OCI-LY3 (cell line): Measurements from ENCODE around the gene EBP.

Source experiments
- H2AFZ ChIP-seq: fragments of 200-600, 300-600 bp; shearing (Covaris generic); 2 replicates; pipeline ENCODE4 v1.6.0; 2014; ENCODE audit warnings: antibody characterized with exemption, low read depth, low read length
- H3K27ac ChIP-seq: fragments of 200-600, 300-600 bp; sonication (generic); 2 replicates; pipeline ENCODE4 v1.5.1; 2014; ENCODE audit warnings: mild to moderate bottlenecking, low read length, moderate library complexity, mixed read lengths
- H3K27me3 ChIP-seq: fragments of 200-600, 300-600 bp; sonication (generic); 2 replicates; pipeline ENCODE4 v1.6.1; 2014; ENCODE audit warnings: low read depth, low read length, mixed read lengths
- H3K36me3 ChIP-seq: fragments of 200-600, 300-600 bp; sonication (generic); replicated peaks from 2 replicates; pipeline ENCODE3; 2014; ENCODE audit warnings: low read depth, low read length, mixed read lengths
- H3K4me1 ChIP-seq: fragments of 300-600, 200-600 bp; sonication (generic); 2 replicates; pipeline ENCODE4 v1.6.1; 2014; ENCODE audit warnings: low read length, mixed read lengths
- H3K4me2 ChIP-seq: fragments of 200-600, 300-600 bp; sonication (generic); 2 replicates; pipeline ENCODE4 v1.6.1; 2014; ENCODE audit warnings: low read length, mixed read lengths
- H3K4me3 ChIP-seq: fragments of 300-600, 200-600 bp; sonication (generic); 2 replicates; pipeline ENCODE4 v1.5.1; 2014; ENCODE audit warnings: antibody characterized with exemption, mild to moderate bottlenecking, low read length, moderate library complexity
- H3K79me2 ChIP-seq: fragments of 300-600, 200-600 bp; shearing (Covaris generic); 2 replicates; pipeline ENCODE4 v1.6.1; 2014; ENCODE audit warnings: mild to moderate bottlenecking, low read length, mixed read lengths
- H3K9ac ChIP-seq: fragments of 300-600, 200-600 bp; shearing (Covaris generic); 2 replicates; pipeline ENCODE4 v1.6.0; 2014; ENCODE audit warnings: mild to moderate bottlenecking, low read length, moderate library complexity
- H3K9me3 ChIP-seq: fragments of 200-600, 300-600 bp; shearing (Covaris generic); 2 replicates; pipeline ENCODE4 v1.6.1; 2014; ENCODE audit warnings: low read length, mixed read lengths; ENCODE audit not compliant: insufficient read depth
- H4K20me1 ChIP-seq: fragments of 200-600, 300-600 bp; sonication (generic); 2 replicates; pipeline ENCODE4 v1.6.1; 2016; ENCODE audit warnings: low read length, mixed read lengths; ENCODE audit not compliant: insufficient read depth
- EZH2phosphoT487 ChIP-seq: fragments of 200-600 bp; shearing (Covaris generic); IDR thresholded peaks from 2 replicates; pipeline ENCODE4 v1.6.1; 2018; ENCODE audit warnings: antibody characterized with exemption, mixed run types, low read depth
- TF ChIP-seq, protein P1 (sequence below): fragments of 200-600, 300-600 bp; sonication (generic); IDR thresholded peaks from 2 replicates; pipeline ENCODE4 v1.5.1; 2014; ENCODE audit warnings: antibody characterized with exemption, low read length, low read depth

Gene EBP

DNA sequence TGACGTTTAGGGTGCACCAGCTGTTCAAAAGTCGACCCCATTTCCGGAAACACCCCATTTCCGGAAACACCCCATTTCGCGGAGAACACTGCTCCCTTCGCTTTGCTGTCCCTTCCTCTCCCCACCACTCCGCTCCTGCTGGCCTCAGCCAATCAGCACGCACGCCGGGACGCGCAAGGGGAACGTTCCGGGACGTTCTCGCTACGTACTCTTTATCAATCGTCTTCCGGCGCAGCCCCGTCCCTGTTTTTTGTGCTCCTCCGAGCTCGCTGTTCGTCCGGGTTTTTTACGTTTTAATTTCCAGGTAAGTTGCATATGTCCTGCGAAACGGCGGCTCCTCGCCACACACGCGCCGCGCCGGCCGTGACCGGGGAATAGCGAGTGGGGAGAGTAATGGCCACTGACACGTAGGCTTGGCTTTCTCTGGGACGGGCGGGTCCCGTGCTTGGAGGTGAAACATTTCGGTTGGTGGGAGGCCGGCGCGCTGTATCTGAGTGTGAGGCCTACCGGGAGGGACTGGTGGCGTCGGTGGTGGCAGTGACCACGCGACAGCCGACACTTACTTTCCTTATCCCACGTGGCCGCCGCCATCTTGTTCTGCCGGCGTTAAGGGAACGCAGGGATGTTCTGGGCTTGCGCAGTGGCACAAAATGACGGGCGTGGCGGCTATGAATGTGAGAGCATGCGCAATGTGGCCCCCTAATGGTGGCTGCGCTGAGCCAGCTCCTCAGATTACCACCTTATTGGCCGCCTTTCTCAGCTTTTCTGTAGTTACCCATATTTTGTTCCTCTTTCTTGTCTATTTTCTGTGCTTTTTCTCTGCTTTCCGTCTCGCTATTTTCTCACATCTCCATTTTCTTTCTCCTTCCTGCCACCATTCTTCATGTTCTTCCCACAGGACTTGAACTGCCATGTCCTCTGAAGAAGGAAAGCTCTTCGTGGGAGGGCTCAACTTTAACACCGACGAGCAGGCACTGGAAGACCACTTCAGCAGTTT is 53.0 kb downstream of the EBP start, which contains the start of gene RBM3:
RBM3 (plus strand) TSS at position 215 of the 997 bp plus-strand sequence; CDS start at position 912, 697 bp downstream.
- H3K9me3 ChIP-seq, result no peaks in the 10 kb centered on the region
- peaks cover 44% of the 10 kb centered on the region for H3K36me3 ChIP-seq
- H3K79me2 ChIP-seq, result peaks cover 25% of the 10 kb centered on the region
- no peaks in the 10 kb centered on the region for H3K27me3 ChIP-seq
- peak within 1 kb of the TSS; percentile 83 for H3K4me2 ChIP-seq
- peaks cover 30% of the 10 kb centered on the region for H3K4me1 ChIP-seq
- H3K9ac ChIP-seq, result peak within 1 kb of the TSS; percentile 100
- H4K20me1 ChIP-seq, result no peaks in the 10 kb centered on the region; the same call in 1 of the 2 replicates
- TF ChIP-seq, protein P1, sequence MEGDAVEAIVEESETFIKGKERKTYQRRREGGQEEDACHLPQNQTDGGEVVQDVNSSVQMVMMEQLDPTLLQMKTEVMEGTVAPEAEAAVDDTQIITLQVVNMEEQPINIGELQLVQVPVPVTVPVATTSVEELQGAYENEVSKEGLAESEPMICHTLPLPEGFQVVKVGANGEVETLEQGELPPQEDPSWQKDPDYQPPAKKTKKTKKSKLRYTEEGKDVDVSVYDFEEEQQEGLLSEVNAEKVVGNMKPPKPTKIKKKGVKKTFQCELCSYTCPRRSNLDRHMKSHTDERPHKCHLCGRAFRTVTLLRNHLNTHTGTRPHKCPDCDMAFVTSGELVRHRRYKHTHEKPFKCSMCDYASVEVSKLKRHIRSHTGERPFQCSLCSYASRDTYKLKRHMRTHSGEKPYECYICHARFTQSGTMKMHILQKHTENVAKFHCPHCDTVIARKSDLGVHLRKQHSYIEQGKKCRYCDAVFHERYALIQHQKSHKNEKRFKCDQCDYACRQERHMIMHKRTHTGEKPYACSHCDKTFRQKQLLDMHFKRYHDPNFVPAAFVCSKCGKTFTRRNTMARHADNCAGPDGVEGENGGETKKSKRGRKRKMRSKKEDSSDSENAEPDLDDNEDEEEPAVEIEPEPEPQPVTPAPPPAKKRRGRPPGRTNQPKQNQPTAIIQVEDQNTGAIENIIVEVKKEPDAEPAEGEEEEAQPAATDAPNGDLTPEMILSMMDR, result peak; percentile 36
- no peak for TF ChIP-seq EZH2phosphoT487
- H2AFZ ChIP-seq, result peak within 1 kb of the TSS; percentile 67; the same call in 1 of the 2 replicates
- peak within 1 kb of the TSS; percentile 97 for H3K4me3 ChIP-seq
- H3K27ac ChIP-seq, result peak within 1 kb of the TSS; percentile 96

DNA sequence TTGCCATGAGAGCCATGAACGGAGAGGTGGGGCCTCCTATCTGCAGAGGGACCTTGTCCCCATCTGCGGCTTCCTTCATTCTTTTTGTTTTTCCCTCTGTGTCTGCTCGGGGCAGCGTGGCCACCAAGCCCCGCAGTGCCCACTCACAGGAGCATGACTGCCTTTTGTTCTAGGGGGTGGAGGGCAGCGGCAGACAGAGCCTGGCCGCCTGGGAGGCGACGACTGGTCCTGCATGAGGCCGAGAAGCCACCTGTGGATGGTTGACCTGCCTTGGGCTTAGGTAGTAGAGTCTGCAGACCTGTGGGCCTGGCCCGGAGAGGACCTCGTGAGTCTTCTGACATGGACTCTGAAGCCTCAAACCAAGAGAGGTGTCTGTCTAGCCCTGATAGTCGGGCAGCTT is 54.0 kb downstream of the EBP start:
- Histone ChIP-seq H3K4me1 (peaks cover 20% of the 10 kb centered on the region), H3K27ac (peak overlapping the region; percentile 96), H2AFZ (no peak overlapping the region), H3K4me2 (peak overlapping the region; percentile 80), H4K20me1 (no peaks in the 10 kb centered on the region; the same call in 1 of the 2 replicates), H3K36me3 (peaks cover 50% of the 10 kb centered on the region), H3K79me2 (peaks cover 25% of the 10 kb centered on the region), H3K27me3 (no peaks in the 10 kb centered on the region), H3K9ac (peak overlapping the region; percentile 100), H3K9me3 (no peaks in the 10 kb centered on the region), H3K4me3 (peak overlapping the region; percentile 97)
- TF ChIP-seq, protein P1, result no peak
- TF ChIP-seq EZH2phosphoT487, result no peak

DNA sequence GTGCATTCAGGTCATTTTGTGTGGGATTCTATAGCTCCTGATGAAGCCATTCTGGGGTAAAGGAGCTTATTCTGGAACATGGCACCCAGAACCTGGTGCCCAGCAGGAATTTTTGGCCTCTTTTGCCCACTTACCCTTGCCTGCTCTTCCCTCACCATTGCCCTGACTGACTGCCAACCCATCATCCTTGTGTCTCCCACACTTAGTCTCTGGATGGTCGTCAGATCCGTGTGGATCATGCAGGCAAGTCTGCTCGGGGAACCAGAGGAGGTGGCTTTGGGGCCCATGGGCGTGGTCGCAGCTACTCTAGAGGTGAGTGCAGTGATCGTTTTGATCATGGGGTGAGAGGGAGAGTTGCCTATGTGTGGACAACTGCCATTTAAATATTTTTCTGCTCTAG is 54.5 kb downstream of the EBP start:
- no peak overlapping the region; the same call in 1 of the 2 replicates for H3K4me3 ChIP-seq
- no peak overlapping the region; the same call in 1 of the 2 replicates for H3K4me2 ChIP-seq
- H3K4me1 ChIP-seq, result peaks cover 15% of the 10 kb centered on the region
- TF ChIP-seq, protein P1, result no peak
- no peak for TF ChIP-seq EZH2phosphoT487
- peaks cover 50% of the 10 kb centered on the region for H3K36me3 ChIP-seq
- H4K20me1 ChIP-seq, result no peaks in the 10 kb centered on the region; the same call in 1 of the 2 replicates
- no peaks in the 10 kb centered on the region for H3K9me3 ChIP-seq
- H3K79me2 ChIP-seq, result peaks cover 25% of the 10 kb centered on the region
- no peak overlapping the region for H2AFZ ChIP-seq
- H3K9ac ChIP-seq, result no peak overlapping the region
- no peaks in the 10 kb centered on the region for H3K27me3 ChIP-seq
- H3K27ac ChIP-seq, result no peak overlapping the region
